Measurements from ENCODE around the gene C2orf72. TPM values are rescaled to one million over a fixed set of nuclear protein-coding genes. Genes with fewer than 3 reads are reported as not detected.

C2orf72 gene
- total and polyA plus RNA-seq, 2 donors (not counting 1 experiment from before 2014, with no cell fraction given), result 0.33 to 1.9 TPM

DNA sequence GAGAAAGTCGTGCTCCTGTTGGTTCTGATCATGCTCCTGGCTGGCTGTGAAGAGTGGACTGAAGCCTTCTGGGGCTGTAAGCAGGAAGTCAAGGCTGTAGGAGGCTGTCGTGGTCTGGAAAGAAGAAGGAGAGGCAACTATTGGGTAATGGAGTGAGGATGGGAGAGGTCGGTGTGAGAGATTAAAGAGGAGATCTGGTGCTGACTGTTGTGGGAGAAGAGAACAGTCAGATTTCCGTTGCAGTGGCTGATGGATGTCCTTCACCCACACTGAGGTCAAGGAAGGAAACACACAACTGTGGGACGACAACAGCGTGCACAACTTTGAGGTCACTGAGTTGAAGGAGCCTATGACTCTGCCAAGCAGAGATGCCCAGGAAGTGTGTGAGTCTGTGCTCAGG, 16.5 kb downstream of the C2orf72 start:
- no peak overlapping the region for H3K9ac ChIP-seq (ENCODE audit: insufficient read depth, low read length)
- no peaks in the 10 kb centered on the region for H3K36me3 ChIP-seq (ENCODE audit: control insufficient read depth, insufficient read depth, low read length)
- H3K4me2 ChIP-seq (ENCODE audit: extremely low read depth, insufficient read depth, low read length), result no peak overlapping the region
- no peak for DNase-seq (ENCODE audit: low read depth in 2 of 2)
- no peaks in the 10 kb centered on the region for H4K20me1 ChIP-seq (ENCODE audit: control insufficient read depth, extremely low read depth, insufficient read depth, low read length)
- no peak overlapping the region for H3K4me3 ChIP-seq (replicated peaks in 1 of 4; ENCODE audit: control extremely low read depth in 1 of 4, insufficient read depth in 1 of 4, low read depth in 3 of 4, low read length in 4 of 4)
- H3K27me3 ChIP-seq (ENCODE audit: control insufficient read depth, insufficient read depth, low read length), result no peaks in the 10 kb centered on the region
- no peak overlapping the region for H3K27ac ChIP-seq (ENCODE audit: insufficient read depth, low read length)
- peaks cover 21% of the 10 kb centered on the region for H3K79me2 ChIP-seq (ENCODE audit: control insufficient read depth, insufficient read depth, low read length)
- peaks cover 2% of the 10 kb centered on the region for H3K4me1 ChIP-seq (ENCODE audit: control insufficient read depth, extremely low read depth, insufficient read depth, low read length)
- TF ChIP-seq EZH2 (IDR thresholded peaks at IDR 0.05; ENCODE audit: low read length, missing control alignments), result no peak
- TF ChIP-seq, protein P1, sequence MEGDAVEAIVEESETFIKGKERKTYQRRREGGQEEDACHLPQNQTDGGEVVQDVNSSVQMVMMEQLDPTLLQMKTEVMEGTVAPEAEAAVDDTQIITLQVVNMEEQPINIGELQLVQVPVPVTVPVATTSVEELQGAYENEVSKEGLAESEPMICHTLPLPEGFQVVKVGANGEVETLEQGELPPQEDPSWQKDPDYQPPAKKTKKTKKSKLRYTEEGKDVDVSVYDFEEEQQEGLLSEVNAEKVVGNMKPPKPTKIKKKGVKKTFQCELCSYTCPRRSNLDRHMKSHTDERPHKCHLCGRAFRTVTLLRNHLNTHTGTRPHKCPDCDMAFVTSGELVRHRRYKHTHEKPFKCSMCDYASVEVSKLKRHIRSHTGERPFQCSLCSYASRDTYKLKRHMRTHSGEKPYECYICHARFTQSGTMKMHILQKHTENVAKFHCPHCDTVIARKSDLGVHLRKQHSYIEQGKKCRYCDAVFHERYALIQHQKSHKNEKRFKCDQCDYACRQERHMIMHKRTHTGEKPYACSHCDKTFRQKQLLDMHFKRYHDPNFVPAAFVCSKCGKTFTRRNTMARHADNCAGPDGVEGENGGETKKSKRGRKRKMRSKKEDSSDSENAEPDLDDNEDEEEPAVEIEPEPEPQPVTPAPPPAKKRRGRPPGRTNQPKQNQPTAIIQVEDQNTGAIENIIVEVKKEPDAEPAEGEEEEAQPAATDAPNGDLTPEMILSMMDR (conservative IDR thresholded peaks at IDR 0.05 in 1 of 2, IDR thresholded peaks at IDR 0.05 in 1 of 2; ENCODE audit: low read depth in 1 of 2, low read length in 2 of 2), result no peak
- H2AFZ ChIP-seq (ENCODE audit: low read length), result peak overlapping the region; percentile 18
- H3K9me3 ChIP-seq (ENCODE audit: control insufficient read depth, insufficient read depth, low read depth, low read length), result no peaks in the 10 kb centered on the region

DNA sequence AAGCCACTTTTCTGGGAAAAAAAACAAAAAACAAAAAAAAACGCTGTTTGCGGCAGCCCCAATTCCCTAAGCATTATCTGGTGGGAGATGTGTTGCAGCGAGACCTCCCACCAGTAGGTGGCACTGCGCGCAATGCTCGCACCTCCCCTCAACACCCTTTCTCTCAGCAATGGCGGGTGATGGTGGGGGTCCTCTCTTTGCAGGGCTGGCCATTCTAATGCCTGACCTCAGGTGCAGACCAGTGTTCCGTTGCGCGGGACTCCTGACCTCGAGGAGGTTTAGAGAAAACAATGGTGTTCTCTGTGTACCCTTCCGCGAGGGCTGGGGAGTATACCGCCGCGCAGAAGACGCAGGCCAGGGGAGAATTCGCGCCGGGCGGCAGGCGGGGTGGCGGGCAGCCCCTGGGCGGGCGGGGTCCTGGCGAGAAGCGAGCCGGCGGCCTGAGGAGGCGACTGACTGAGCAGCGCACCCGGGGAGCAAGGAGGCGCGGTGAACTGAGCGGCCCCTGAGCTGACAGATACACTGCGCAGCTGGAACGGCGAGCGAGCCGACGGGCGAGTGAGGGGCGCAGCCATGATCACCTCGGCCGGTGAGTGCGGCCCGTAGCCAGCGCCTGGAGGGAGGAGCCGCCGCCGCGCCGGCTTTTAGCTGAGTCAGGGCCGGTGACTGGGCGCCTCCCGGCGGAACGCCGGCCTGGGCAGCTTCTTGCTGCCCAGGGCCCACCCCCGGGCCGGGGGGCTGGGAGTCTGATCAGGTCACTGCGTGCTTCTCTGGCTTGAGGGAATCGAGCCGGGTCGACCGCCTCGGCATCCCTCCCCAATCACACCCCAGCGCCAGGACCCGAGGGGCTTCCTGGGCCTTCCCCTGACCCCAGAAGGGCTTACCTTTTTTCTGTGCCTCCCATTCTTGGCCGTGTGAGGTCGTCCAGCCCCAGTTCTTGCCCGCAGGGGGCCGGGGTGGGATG, 19.4 kb downstream of the C2orf72 start, which contains the start of gene PSMD1:
PSMD1 (plus strand) TSS at position 415 of the 964 bp plus-strand sequence; CDS start at position 574, 159 bp downstream.
- peak within 1 kb of the TSS; percentile 61 to 86 (median 76) for H3K4me3 ChIP-seq (replicated peaks in 1 of 4; ENCODE audit: control extremely low read depth in 1 of 4, insufficient read depth in 1 of 4, low read depth in 3 of 4, low read length in 4 of 4)
- H3K27ac ChIP-seq (ENCODE audit: insufficient read depth, low read length), result peak within 1 kb of the TSS; percentile 93
- peak within 1 kb of the TSS; percentile 95 for H3K9ac ChIP-seq (ENCODE audit: insufficient read depth, low read length)
- H4K20me1 ChIP-seq (ENCODE audit: control insufficient read depth, extremely low read depth, insufficient read depth, low read length), result no peaks in the 10 kb centered on the region
- H3K36me3 ChIP-seq (ENCODE audit: control insufficient read depth, insufficient read depth, low read length), result peaks cover 1% of the 10 kb centered on the region
- H3K79me2 ChIP-seq (ENCODE audit: control insufficient read depth, insufficient read depth, low read length), result peaks cover 50% of the 10 kb centered on the region
- peak within 1 kb of the TSS; percentile 87 for H3K4me2 ChIP-seq (ENCODE audit: extremely low read depth, insufficient read depth, low read length)
- peak; percentile 88 to 96 for DNase-seq (ENCODE audit: low read depth in 2 of 2)
- H2AFZ ChIP-seq (ENCODE audit: low read length), result peak within 1 kb of the TSS; percentile 94
- peaks cover 2% of the 10 kb centered on the region for H3K4me1 ChIP-seq (ENCODE audit: control insufficient read depth, extremely low read depth, insufficient read depth, low read length)
- H3K9me3 ChIP-seq (ENCODE audit: control insufficient read depth, insufficient read depth, low read depth, low read length), result no peaks in the 10 kb centered on the region
- TF ChIP-seq, protein P1 (conservative IDR thresholded peaks at IDR 0.05 in 1 of 2, IDR thresholded peaks at IDR 0.05 in 1 of 2; ENCODE audit: low read depth in 1 of 2, low read length in 2 of 2), result peak; percentile 93 to 97
- TF ChIP-seq EZH2 (IDR thresholded peaks at IDR 0.05; ENCODE audit: low read length, missing control alignments), result no peak
- no peaks in the 10 kb centered on the region for H3K27me3 ChIP-seq (ENCODE audit: control insufficient read depth, insufficient read depth, low read length)

DNA sequence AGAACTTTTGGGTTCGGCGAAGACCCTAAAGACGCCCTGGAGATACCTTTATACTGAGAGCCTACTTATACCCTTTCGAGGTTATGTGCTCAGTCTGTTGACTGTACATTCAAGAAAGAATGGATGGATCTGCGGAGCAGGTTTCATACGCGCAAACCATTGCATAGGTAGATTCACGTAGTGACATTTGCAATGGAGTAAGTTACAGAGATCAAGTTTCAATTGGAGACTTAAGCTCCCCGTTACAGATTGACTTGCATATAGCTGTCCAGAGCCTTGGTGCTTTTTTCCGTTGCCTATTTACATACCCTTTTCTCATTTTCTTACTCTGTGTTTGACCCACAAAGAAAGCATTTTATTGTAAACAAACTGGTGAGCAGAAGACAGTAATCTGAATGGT, 20.3 kb downstream of the C2orf72 start:
- Histone ChIP-seq H3K79me2 (ENCODE audit: control insufficient read depth, insufficient read depth, low read length) (peaks cover 53% of the 10 kb centered on the region), H3K4me1 (ENCODE audit: control insufficient read depth, extremely low read depth, insufficient read depth, low read length) (peaks cover 2% of the 10 kb centered on the region), H3K4me2 (ENCODE audit: extremely low read depth, insufficient read depth, low read length) (peak overlapping the region; percentile 87), H3K9me3 (ENCODE audit: control insufficient read depth, insufficient read depth, low read depth, low read length) (no peaks in the 10 kb centered on the region), H4K20me1 (ENCODE audit: control insufficient read depth, extremely low read depth, insufficient read depth, low read length) (no peaks in the 10 kb centered on the region), H2AFZ (ENCODE audit: low read length) (no peak overlapping the region), H3K27ac (ENCODE audit: insufficient read depth, low read length) (peak overlapping the region; percentile 93), H3K27me3 (ENCODE audit: control insufficient read depth, insufficient read depth, low read length) (no peaks in the 10 kb centered on the region), H3K36me3 (ENCODE audit: control insufficient read depth, insufficient read depth, low read length) (peaks cover 1% of the 10 kb centered on the region), H3K9ac (ENCODE audit: insufficient read depth, low read length) (peak overlapping the region; percentile 95), H3K4me3 (replicated peaks in 1 of 4; ENCODE audit: control extremely low read depth in 1 of 4, insufficient read depth in 1 of 4, low read depth in 3 of 4, low read length in 4 of 4) (peak overlapping the region; percentile 61 to 86 (median 76))
- DNase-seq (ENCODE audit: low read depth in 2 of 2), result peak; percentile 30 to 33
- no peak for TF ChIP-seq EZH2 (IDR thresholded peaks at IDR 0.05; ENCODE audit: low read length, missing control alignments)
- TF ChIP-seq, protein P1 (conservative IDR thresholded peaks at IDR 0.05 in 1 of 2, IDR thresholded peaks at IDR 0.05 in 1 of 2; ENCODE audit: low read depth in 1 of 2, low read length in 2 of 2), result no peak

All from fibroblast of lung (primary cell).